Trophoblast cell (in vitro differentiated cells and primary cell): Measurements from ENCODE around the gene OSBPL1A.

Experiments used
- DNase-seq, 2 donors: peaks; one replicate each; pipeline ENCODE4 v3.0.0-alpha.2; 2016
- H2AFZ ChIP-seq: 2 replicates; pipeline ENCODE4 v1.6.1; 2013; ENCODE audit warnings: low read length, moderate library complexity, mild to moderate bottlenecking; ENCODE audit not compliant: insufficient read depth, poor library complexity
- H2AK5ac ChIP-seq: 2 replicates; pipeline ENCODE4 v1.6.1; 2013; ENCODE audit warnings: mild to moderate bottlenecking, low read length
- H2BK120ac ChIP-seq: 2 replicates; pipeline ENCODE4 v1.6.1; 2013; ENCODE audit warnings: low read length, mild to moderate bottlenecking, moderate library complexity; ENCODE audit not compliant: insufficient read depth, poor library complexity
- H2BK12ac ChIP-seq: 2 replicates; pipeline ENCODE4 v1.6.1; 2013; ENCODE audit warnings: mild to moderate bottlenecking, low read length, moderate library complexity
- H2BK5ac ChIP-seq: 2 replicates; pipeline ENCODE4 v1.6.1; 2013; ENCODE audit warnings: low read length, low read depth, moderate library complexity, mild to moderate bottlenecking; ENCODE audit not compliant: poor library complexity
- H3K14ac ChIP-seq: 2 replicates; pipeline ENCODE4 v1.6.1; 2013; ENCODE audit warnings: mild to moderate bottlenecking, low read length
- H3K18ac ChIP-seq: 2 replicates; pipeline ENCODE4 v1.6.1; 2013; ENCODE audit warnings: mild to moderate bottlenecking, low read length
- H3K23ac ChIP-seq: 2 replicates; pipeline ENCODE4 v1.6.1; 2013; ENCODE audit warnings: low read length
- H3K27ac ChIP-seq: 2 replicates; pipeline ENCODE4 v1.5.1; 2013; ENCODE audit warnings: low read depth, mild to moderate bottlenecking, inconsistent platforms, low read length, moderate library complexity
- H3K27me3 ChIP-seq: 2 replicates; pipeline ENCODE4 v1.6.1; 2013; ENCODE audit warnings: inconsistent platforms, mild to moderate bottlenecking, low read length, moderate library complexity; ENCODE audit not compliant: insufficient read depth
- H3K36me3 ChIP-seq, 2 experiments: 1 replicate in 1 of 2; 2 replicates in 1 of 2; pipeline ENCODE4 v1.6.1; 2013; ENCODE audit warnings: low read length in 2 of 2, mild to moderate bottlenecking in 2 of 2, moderate library complexity in 1 of 2; ENCODE audit not compliant: insufficient read depth in 2 of 2, control insufficient read depth in 1 of 2
- H3K4ac ChIP-seq: 2 replicates; pipeline ENCODE4 v1.6.1; 2013; ENCODE audit warnings: low read depth, mild to moderate bottlenecking, low read length, moderate library complexity
- H3K4me1 ChIP-seq, 2 experiments: 1 replicate in 1 of 2; 2 replicates in 1 of 2; pipeline ENCODE4 v1.6.1; 2013; ENCODE audit warnings: low read length in 2 of 2, mild to moderate bottlenecking in 2 of 2, moderate library complexity in 1 of 2; ENCODE audit not compliant: insufficient read depth in 2 of 2, control insufficient read depth in 1 of 2
- H3K4me2 ChIP-seq: 2 replicates; pipeline ENCODE4 v1.6.1; 2013; ENCODE audit warnings: inconsistent platforms, mild to moderate bottlenecking, low read length, moderate library complexity
- H3K4me3 ChIP-seq: 2 replicates; pipeline ENCODE4 v1.5.1; 2013; ENCODE audit warnings: mild to moderate bottlenecking, low read depth, low read length, inconsistent platforms
- H3K79me1 ChIP-seq: one replicate; pipeline ENCODE4 v1.6.1; 2013; ENCODE audit warnings: low read length
- H3K79me2 ChIP-seq: 2 replicates; pipeline ENCODE4 v1.6.1; 2013; ENCODE audit warnings: low read length, mild to moderate bottlenecking; ENCODE audit not compliant: control insufficient read depth, insufficient read depth, poor library complexity
- H3K9ac ChIP-seq: 2 replicates; pipeline ENCODE4 v1.6.1; 2013; ENCODE audit warnings: mild to moderate bottlenecking, low read length
- H3K9me3 ChIP-seq: 2 replicates; pipeline ENCODE4 v1.6.1; 2013; ENCODE audit warnings: low read depth, mild to moderate bottlenecking, control low read depth, inconsistent platforms, low read length; ENCODE audit not compliant: insufficient read depth
- H4K12ac ChIP-seq: 2 replicates; pipeline ENCODE4 v1.6.1; 2013; ENCODE audit warnings: low read depth, mild to moderate bottlenecking, low read length, moderate library complexity
- H4K8ac ChIP-seq: 2 replicates; pipeline ENCODE4 v1.6.1; 2013; ENCODE audit warnings: low read depth, mild to moderate bottlenecking, low read length, moderate library complexity
- H4K91ac ChIP-seq: one replicate; pipeline ENCODE4 v1.6.1; 2013; ENCODE audit warnings: low read depth, mild to moderate bottlenecking, low read length, moderate library complexity
- whole genome bisulfite sequencing: extraction: QIAGEN DNeasy Blood & Tissue Kit; methylation state at CpG from one replicate; pipeline ENCODE4 v1.1.7; 2013; ENCODE audit warnings: missing lambda C conversion rate; ENCODE audit not compliant: insufficient read length, insufficient coverage; ENCODE audit errors: extremely low coverage; 5-methylcytosine and 5-hydroxymethylcytosine counted together

The OSBPL1A gene

DNA sequence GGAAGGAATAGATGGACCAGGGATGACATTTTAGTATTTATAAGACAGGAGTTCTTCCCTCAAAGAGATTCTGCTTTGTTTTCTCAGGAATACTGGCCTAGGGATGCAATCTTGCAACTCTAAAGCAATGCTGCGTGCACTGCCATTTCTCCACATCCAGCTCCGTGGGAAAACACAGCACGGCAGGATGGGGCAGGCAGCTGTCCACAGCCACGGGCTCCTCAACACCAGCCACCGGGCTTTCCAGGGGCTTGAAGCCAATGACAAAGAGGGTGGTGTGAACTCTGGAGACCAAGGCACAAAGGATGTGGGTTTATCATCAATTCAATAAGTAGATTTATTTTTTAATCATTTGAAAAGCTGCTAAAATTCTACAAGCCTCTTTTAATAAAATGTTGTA is 209.5 kb downstream of the OSBPL1A start:
- Histone ChIP-seq H3K27me3 (no peaks in the 10 kb centered on the region), H3K14ac (no peak overlapping the region), H4K91ac (no peak overlapping the region), H3K18ac (no peak overlapping the region), H3K4ac (no peak overlapping the region), H3K4me1 (peaks cover 0 to 2% of the 10 kb centered on the region in 2 experiments), H2BK120ac (no peak overlapping the region), H3K27ac (no peak overlapping the region), H3K36me3 (no peaks in the 10 kb centered on the region), H2AFZ (no peak overlapping the region), H3K23ac (no peak overlapping the region), H4K8ac (no peak overlapping the region), H3K4me2 (no peak overlapping the region), H4K12ac (no peak overlapping the region), H3K9me3 (no peaks in the 10 kb centered on the region), H3K9ac (no peak overlapping the region), H2BK5ac (no peak overlapping the region), H3K79me2 (no peaks in the 10 kb centered on the region), H2BK12ac (no peak overlapping the region), H2AK5ac (no peak overlapping the region), H3K79me1 (no peaks in the 10 kb centered on the region), H3K4me3 (no peak overlapping the region)
- no peak for DNase-seq
- WGBS = no CpG with 5 or more reads among the region's 5 CpGs

DNA sequence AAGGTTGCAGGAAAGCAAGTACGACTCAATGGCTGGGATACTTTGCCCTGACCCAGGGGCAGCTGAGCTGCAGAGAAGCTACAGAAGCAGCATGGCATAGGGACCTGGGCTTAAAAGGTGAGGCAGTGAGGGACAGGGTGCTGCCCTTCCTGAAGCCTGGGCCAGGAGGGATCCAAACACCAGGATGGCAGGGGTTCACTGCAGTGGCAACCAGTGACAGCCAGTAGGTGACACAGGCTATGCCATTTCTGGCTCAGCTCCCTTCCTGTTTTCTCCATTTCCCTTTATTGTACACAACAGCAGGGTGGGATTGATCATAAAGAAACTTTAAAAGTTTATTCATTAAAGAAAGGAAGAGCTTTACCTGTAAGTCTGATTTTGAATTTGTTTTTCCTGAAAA is 209.9 kb downstream of the OSBPL1A start:
- Histone ChIP-seq H2AFZ (no peak overlapping the region), H3K9me3 (no peaks in the 10 kb centered on the region), H2BK120ac (no peak overlapping the region), H3K27ac (no peak overlapping the region), H3K4ac (no peak overlapping the region), H3K79me1 (no peaks in the 10 kb centered on the region), H3K4me1 (peaks cover 0 to 2% of the 10 kb centered on the region in 2 experiments), H3K23ac (no peak overlapping the region), H3K4me3 (no peak overlapping the region), H3K4me2 (no peak overlapping the region), H3K27me3 (no peaks in the 10 kb centered on the region), H2AK5ac (no peak overlapping the region), H4K8ac (no peak overlapping the region), H3K79me2 (no peaks in the 10 kb centered on the region), H4K12ac (no peak overlapping the region), H3K14ac (no peak overlapping the region), H3K18ac (no peak overlapping the region), H4K91ac (no peak overlapping the region), H3K9ac (no peak overlapping the region), H3K36me3 (no peaks in the 10 kb centered on the region), H2BK5ac (no peak overlapping the region), H2BK12ac (no peak overlapping the region)
- no peak for DNase-seq
- no CpG with 5 or more reads among the region's 1 CpG for WGBS

DNA sequence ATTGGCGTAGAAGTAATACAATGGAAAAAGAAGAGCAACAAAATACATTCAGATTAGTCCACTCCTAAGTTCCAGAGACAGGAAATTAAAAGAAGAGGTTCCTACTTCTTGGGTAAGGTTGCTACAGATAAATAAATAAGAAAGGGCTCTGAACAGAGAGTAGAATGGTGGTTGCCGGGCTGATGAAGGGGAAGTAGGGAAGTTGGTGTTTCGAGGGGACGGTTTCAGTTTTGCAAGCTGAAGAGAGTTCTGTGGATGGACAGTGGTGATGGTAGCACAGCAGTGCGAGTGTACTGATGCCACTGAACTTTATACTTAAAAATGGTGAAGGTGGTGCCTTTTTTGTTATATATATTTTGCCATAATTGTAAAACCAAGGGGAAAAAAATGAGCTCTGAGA is 210.6 kb downstream of the OSBPL1A start:
- DNase-seq = no peak
- Histone ChIP-seq H3K23ac (no peak overlapping the region), H3K4me3 (no peak overlapping the region), H3K18ac (no peak overlapping the region), H3K14ac (no peak overlapping the region), H4K91ac (no peak overlapping the region), H2BK120ac (no peak overlapping the region), H3K79me2 (no peaks in the 10 kb centered on the region), H2AK5ac (no peak overlapping the region), H2BK5ac (no peak overlapping the region), H3K36me3 (peaks cover 0 to 1% of the 10 kb centered on the region in 2 experiments), H3K27me3 (no peaks in the 10 kb centered on the region), H3K79me1 (no peaks in the 10 kb centered on the region), H2BK12ac (no peak overlapping the region), H3K9me3 (no peaks in the 10 kb centered on the region), H3K27ac (no peak overlapping the region), H3K4me2 (no peak overlapping the region), H3K4ac (no peak overlapping the region), H2AFZ (no peak overlapping the region), H3K4me1 (peaks cover 0 to 2% of the 10 kb centered on the region in 2 experiments), H3K9ac (no peak overlapping the region), H4K12ac (no peak overlapping the region), H4K8ac (no peak overlapping the region)
- no CpG with 5 or more reads among the region's 5 CpGs for WGBS

DNA sequence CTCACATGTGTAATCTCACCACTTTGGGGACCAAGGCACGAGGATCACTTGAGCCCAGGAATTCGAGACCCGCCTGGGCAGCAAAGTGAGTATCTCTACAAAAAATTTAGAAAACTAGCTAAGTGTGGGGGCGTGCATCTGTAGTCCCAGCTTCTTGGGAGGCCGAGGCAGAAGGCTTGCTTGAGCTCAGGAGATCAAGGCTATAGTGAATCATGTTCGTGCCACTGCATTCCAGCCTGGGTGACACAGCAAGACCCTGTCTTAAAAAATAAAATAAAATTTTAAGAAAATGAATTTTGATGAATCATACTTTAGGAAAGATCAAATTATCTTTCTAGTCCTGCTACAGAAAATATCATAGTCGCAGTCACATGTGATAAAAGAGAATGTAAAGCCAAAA is 211.8 kb downstream of the OSBPL1A start:
- no peak overlapping the region for H3K14ac ChIP-seq

More for the DNA sequence above, 211.8 kb downstream of the OSBPL1A start:
- Histone ChIP-seq H3K23ac (no peak overlapping the region), H3K27ac (no peak overlapping the region), H2BK120ac (no peak overlapping the region), H2BK5ac (no peak overlapping the region), H4K12ac (no peak overlapping the region), H3K18ac (no peak overlapping the region), H3K79me1 (no peaks in the 10 kb centered on the region), H3K79me2 (no peaks in the 10 kb centered on the region), H3K9ac (no peak overlapping the region), H2BK12ac (no peak overlapping the region), H3K4me3 (no peak overlapping the region), H3K4me1 (peaks cover 0 to 2% of the 10 kb centered on the region in 2 experiments), H3K36me3 (peaks cover 0 to 1% of the 10 kb centered on the region in 2 experiments), H3K4ac (no peak overlapping the region), H3K27me3 (no peaks in the 10 kb centered on the region), H4K8ac (no peak overlapping the region), H2AK5ac (no peak overlapping the region), H3K9me3 (no peaks in the 10 kb centered on the region), H3K4me2 (no peak overlapping the region), H2AFZ (no peak overlapping the region), H4K91ac (no peak overlapping the region)
- DNase-seq = no peak
- no CpG with 5 or more reads among the region's 7 CpGs for WGBS
